ENCODE measurements around the gene FRMD8. TPM values are rescaled to one million over a fixed set of nuclear protein-coding genes. Genes with fewer than 3 reads are reported as not detected.
A peak's percentile ranks its signal among the peaks of the same experiment; 100 is the strongest.

FRMD8 gene
- total and polyA plus RNA-seq, 2 donors (not counting 1 experiment from before 2014, with no cell fraction given) = 14.9 to 15.3 TPM

- Histone ChIP-seq H3K9me3 (ENCODE audit: control insufficient read depth, insufficient read depth, low read depth, low read length) (no peaks in the 10 kb centered on the region), H3K9ac (ENCODE audit: insufficient read depth, low read length) (no peak overlapping the region), H4K20me1 (ENCODE audit: control insufficient read depth, extremely low read depth, insufficient read depth, low read length) (no peaks in the 10 kb centered on the region), H3K4me1 (ENCODE audit: control insufficient read depth, extremely low read depth, insufficient read depth, low read length) (peaks cover 8% of the 10 kb centered on the region), H3K4me2 (ENCODE audit: extremely low read depth, insufficient read depth, low read length) (peak overlapping the region; percentile 74), H3K79me2 (ENCODE audit: control insufficient read depth, insufficient read depth, low read length) (no peaks in the 10 kb centered on the region), H3K4me3 (replicated peaks in 1 of 4; ENCODE audit: control extremely low read depth in 1 of 4, insufficient read depth in 1 of 4, low read depth in 3 of 4, low read length in 4 of 4) (peak overlapping the region in 1 of 4 experiments; percentile 58), H3K27ac (ENCODE audit: insufficient read depth, low read length) (no peak overlapping the region), H2AFZ (ENCODE audit: low read length) (no peak overlapping the region), H3K36me3 (ENCODE audit: control insufficient read depth, insufficient read depth, low read length) (peaks cover 10% of the 10 kb centered on the region), H3K27me3 (ENCODE audit: control insufficient read depth, insufficient read depth, low read length) (peaks cover 9% of the 10 kb centered on the region)
- no peak for DNase-seq (ENCODE audit: low read depth in 2 of 2)
- TF ChIP-seq EZH2 (IDR thresholded peaks at IDR 0.05; ENCODE audit: low read length, missing control alignments) (no peak), CTCF (conservative IDR thresholded peaks at IDR 0.05 in 1 of 2, IDR thresholded peaks at IDR 0.05 in 1 of 2; ENCODE audit: low read depth in 1 of 2, low read length in 2 of 2) (no peak)
These were observed 33.1 kb upstream of the FRMD8 start for GRCh38 chr11:65353376-65353775.

DNA sequence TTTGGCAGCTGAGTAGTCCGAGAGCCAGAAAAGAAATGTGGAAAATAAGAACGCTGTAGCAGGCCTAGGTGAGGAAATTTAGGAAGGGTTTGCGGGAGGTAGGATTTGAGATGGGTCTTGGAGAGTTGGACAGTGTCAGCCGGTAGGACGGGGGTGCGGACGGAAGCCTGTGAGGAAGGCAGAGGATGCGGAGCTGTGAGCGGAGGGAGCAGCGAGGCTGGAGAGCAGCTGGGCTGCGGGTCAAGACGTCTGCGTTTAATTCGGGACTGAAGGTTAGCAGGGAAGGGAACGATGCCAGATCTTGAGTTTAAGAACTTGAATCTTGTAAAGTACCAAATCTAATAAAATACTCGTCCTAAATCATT lies 32.6 kb upstream of the FRMD8 start:
- peaks cover 8% of the 10 kb centered on the region for H3K4me1 ChIP-seq (ENCODE audit: control insufficient read depth, extremely low read depth, insufficient read depth, low read length)
- no peak for TF ChIP-seq CTCF (conservative IDR thresholded peaks at IDR 0.05 in 1 of 2, IDR thresholded peaks at IDR 0.05 in 1 of 2; ENCODE audit: low read depth in 1 of 2, low read length in 2 of 2)
- no peak for TF ChIP-seq EZH2 (IDR thresholded peaks at IDR 0.05; ENCODE audit: low read length, missing control alignments)
- DNase-seq (ENCODE audit: low read depth in 2 of 2) = no peak
- H3K9me3 ChIP-seq (ENCODE audit: control insufficient read depth, insufficient read depth, low read depth, low read length) = no peaks in the 10 kb centered on the region
- peak overlapping the region in 3 of 4 experiments; percentile 20 to 66 (median 58) for H3K4me3 ChIP-seq (replicated peaks in 1 of 4; ENCODE audit: control extremely low read depth in 1 of 4, insufficient read depth in 1 of 4, low read depth in 3 of 4, low read length in 4 of 4)
- peaks cover 10% of the 10 kb centered on the region for H3K36me3 ChIP-seq (ENCODE audit: control insufficient read depth, insufficient read depth, low read length)
- H3K27ac ChIP-seq (ENCODE audit: insufficient read depth, low read length) = peak overlapping the region; percentile 19
- no peaks in the 10 kb centered on the region for H4K20me1 ChIP-seq (ENCODE audit: control insufficient read depth, extremely low read depth, insufficient read depth, low read length)
- no peak overlapping the region for H2AFZ ChIP-seq (ENCODE audit: low read length)
- peak overlapping the region; percentile 74 for H3K4me2 ChIP-seq (ENCODE audit: extremely low read depth, insufficient read depth, low read length)
- H3K27me3 ChIP-seq (ENCODE audit: control insufficient read depth, insufficient read depth, low read length) = peaks cover 9% of the 10 kb centered on the region
- no peak overlapping the region for H3K9ac ChIP-seq (ENCODE audit: insufficient read depth, low read length)
- no peaks in the 10 kb centered on the region for H3K79me2 ChIP-seq (ENCODE audit: control insufficient read depth, insufficient read depth, low read length)

DNA sequence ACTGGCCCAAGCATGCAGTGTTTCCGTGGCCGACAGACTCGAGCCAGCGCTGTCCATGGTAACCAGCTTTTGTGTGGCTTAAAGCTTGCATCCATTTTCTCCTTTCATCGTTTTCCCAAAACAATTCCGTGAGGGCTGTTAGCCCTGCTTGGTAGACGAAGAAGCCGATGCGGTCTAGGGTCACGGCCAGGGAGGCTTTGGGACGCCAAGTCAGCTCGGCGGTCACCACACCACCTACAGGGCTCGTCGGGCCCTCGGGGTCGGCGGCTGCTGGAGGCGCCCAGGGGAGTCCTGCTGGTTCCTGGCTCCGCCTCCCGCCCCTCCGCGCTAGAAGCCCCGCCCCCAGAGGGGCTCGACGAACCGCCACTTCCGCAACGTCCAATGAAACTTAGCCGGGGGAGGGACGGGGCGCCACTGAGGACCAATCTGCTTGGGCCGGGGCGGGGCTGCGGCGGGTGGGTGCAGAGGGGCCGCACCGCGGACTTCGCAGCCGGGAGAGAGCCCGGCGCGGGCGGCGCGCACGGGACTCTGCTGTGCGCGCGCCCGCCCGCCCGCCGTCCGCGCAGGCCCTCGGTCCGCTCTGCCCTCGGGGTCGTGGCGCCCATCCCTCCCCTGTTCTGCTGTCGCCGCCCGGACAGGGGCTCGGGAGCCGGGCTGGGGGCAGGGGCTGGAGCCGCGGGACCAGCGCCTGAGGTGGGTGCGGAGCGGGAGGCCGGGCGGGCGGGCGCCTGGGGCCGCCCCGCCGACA lies 32.0 kb upstream of the FRMD8 start, which contains the start of gene TIGD3:
Gene TIGD3 (plus strand): TSS at position 487 of the 748 bp plus-strand sequence. CDS start 1,058 bp downstream, outside the sequence.
- H3K27ac ChIP-seq (ENCODE audit: insufficient read depth, low read length) = peak within 1 kb of the TSS; percentile 19
- H3K9me3 ChIP-seq (ENCODE audit: control insufficient read depth, insufficient read depth, low read depth, low read length) = no peaks in the 10 kb centered on the region
- H4K20me1 ChIP-seq (ENCODE audit: control insufficient read depth, extremely low read depth, insufficient read depth, low read length) = no peaks in the 10 kb centered on the region
- no peaks in the 10 kb centered on the region for H3K79me2 ChIP-seq (ENCODE audit: control insufficient read depth, insufficient read depth, low read length)
- peak; percentile 91 for DNase-seq (ENCODE audit: low read depth in 2 of 2)
- peak within 1 kb of the TSS; percentile 28 for H3K9ac ChIP-seq (ENCODE audit: insufficient read depth, low read length)
- H3K4me2 ChIP-seq (ENCODE audit: extremely low read depth, insufficient read depth, low read length) = peak within 1 kb of the TSS; percentile 83
- H3K4me1 ChIP-seq (ENCODE audit: control insufficient read depth, extremely low read depth, insufficient read depth, low read length) = peaks cover 8% of the 10 kb centered on the region
- peaks cover 7% of the 10 kb centered on the region for H3K36me3 ChIP-seq (ENCODE audit: control insufficient read depth, insufficient read depth, low read length)
- peaks cover 9% of the 10 kb centered on the region for H3K27me3 ChIP-seq (ENCODE audit: control insufficient read depth, insufficient read depth, low read length)
- TF ChIP-seq EZH2 (IDR thresholded peaks at IDR 0.05; ENCODE audit: low read length, missing control alignments) (no peak), CTCF (conservative IDR thresholded peaks at IDR 0.05 in 1 of 2, IDR thresholded peaks at IDR 0.05 in 1 of 2; ENCODE audit: low read depth in 1 of 2, low read length in 2 of 2) (no peak)
- H3K4me3 ChIP-seq (replicated peaks in 1 of 4; ENCODE audit: control extremely low read depth in 1 of 4, insufficient read depth in 1 of 4, low read depth in 3 of 4, low read length in 4 of 4) = peak within 1 kb of the TSS; percentile 29 to 66 (median 48)
- no peak within 1 kb of the TSS for H2AFZ ChIP-seq (ENCODE audit: low read length)

All from fibroblast of lung (primary cell).